GM21423 (cell line): Measurements from ENCODE around the gene P2RY6.

Experiments used
- ATAC-seq: cut with Tn5 transposase; IDR thresholded peaks from one replicate; pipeline ENCODE4 v1.9.1; 2021; ENCODE audit warnings: mild to moderate bottlenecking, moderate library complexity; ENCODE audit not compliant: unreplicated experiment

Gene P2RY6

GRCh38 chr11:73295241-73295995 is 23.3 kb downstream of the P2RY6 start:
- peak; percentile 52 for ATAC-seq

DNA sequence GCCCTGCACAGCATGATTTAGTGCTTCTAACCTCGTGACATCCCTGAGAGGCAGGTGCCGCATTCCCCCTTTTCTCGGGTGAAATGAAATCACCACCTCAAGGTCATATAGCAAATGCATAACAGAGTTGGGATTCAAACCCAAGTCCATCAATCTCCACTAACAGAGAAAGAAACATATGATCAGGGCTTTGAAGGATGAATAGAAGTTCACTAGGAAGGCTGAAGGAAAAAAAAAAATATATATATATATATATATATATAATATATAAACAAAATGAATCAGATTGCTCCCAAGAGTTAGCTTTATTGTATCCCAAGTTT is 23.8 kb downstream of the P2RY6 start:
- ATAC-seq = no peak

DNA sequence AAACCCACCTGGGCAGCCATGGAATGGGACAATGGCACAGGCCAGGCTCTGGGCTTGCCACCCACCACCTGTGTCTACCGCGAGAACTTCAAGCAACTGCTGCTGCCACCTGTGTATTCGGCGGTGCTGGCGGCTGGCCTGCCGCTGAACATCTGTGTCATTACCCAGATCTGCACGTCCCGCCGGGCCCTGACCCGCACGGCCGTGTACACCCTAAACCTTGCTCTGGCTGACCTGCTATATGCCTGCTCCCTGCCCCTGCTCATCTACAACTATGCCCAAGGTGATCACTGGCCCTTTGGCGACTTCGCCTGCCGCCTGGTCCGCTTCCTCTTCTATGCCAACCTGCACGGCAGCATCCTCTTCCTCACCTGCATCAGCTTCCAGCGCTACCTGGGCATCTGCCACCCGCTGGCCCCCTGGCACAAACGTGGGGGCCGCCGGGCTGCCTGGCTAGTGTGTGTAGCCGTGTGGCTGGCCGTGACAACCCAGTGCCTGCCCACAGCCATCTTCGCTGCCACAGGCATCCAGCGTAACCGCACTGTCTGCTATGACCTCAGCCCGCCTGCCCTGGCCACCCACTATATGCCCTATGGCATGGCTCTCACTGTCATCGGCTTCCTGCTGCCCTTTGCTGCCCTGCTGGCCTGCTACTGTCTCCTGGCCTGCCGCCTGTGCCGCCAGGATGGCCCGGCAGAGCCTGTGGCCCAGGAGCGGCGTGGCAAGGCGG is 24.5 kb downstream of the P2RY6 start:
- ATAC-seq = no peak

- no peak for ATAC-seq
Measured at GRCh38 chr11:73297231-73297590, 25.1 kb downstream of the P2RY6 start.

DNA sequence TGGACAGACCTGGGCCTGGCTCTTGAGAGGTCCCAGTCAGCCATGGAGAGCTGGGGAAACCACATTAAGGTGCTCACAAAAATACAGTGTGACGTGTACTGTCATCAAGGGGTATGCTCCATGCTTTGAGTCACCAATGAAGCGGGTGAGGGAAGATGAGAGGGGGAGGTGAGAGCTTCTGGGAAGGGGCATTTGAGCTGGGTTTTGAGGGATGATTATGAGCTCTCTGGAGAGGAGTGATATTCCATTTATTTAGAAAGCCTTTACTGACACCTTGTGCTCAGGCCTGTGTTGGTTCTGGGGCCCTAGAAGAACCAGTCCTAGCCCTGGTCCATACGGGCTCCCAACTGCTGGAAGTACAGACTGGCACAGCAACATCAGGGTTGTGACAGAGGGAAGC is 25.6 kb downstream of the P2RY6 start:
- ATAC-seq = no peak

DNA sequence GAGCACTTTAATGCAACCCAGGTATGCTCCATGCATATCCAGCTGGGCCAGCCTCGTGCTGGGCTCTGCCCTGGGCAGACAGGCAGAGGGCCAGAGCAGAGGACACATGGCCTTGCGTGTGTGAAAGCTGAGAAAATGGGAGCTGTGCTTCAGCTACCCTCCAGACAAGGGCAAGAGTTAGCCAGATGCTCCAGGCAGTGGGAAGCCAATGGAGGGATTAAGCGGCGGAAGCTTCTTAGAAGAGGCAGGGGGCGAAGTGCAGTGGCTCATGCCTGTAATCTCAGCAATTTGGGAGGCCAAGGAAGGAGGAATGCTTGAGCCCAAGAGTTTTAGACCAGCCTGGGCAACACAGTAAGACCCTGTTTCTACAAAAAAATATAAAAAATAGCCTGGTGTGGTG is 26.1 kb downstream of the P2RY6 start:
- ATAC-seq = no peak

- ATAC-seq = no peak
Measured at GRCh38 chr11:73299751-73300150, 27.6 kb downstream of the P2RY6 start.

DNA sequence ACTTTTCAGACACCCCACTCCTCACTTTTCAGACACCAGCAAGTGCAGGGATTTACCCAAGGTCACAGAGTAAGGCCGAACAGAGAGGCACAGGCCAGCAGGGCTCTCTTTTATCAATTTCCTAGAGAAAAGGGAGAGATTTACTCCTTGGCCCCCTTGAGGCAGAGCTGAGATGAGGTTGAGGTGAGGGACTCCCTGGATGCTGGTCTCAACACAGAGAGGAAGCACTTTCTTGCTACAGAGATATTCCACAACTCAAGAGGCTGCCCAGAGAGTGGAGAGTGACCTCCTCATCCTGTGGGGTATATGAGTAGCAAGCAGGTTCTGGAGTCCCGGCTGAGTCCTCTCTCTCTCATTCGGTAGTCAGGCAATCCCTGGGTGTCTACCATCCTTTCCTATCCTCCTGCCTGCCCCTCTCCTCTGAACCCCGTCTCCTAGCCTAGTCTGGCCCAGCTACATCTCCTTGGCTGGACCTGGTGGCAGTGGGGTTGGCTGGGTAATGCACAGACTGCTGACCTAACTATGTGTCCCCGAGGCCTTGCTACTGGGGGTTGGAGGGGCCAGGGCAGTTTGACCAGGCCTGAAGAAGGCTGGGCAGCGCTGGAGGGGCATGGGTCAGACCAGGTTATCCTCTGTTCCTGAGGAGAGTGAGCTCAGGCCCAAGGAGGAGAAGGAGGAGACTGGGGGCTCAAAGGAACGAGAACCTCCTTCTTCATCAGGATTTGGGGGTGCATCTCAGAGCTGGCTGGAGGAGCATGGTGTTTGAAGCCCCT is 34.1 kb downstream of the P2RY6 start:
- no peak for ATAC-seq

GRCh38 chr11:73306977-73307322 is 34.8 kb downstream of the P2RY6 start:
- ATAC-seq = no peak

- peak; percentile 61 for ATAC-seq
Measured at GRCh38 chr11:73307323-73308002, 35.3 kb downstream of the P2RY6 start.

- ATAC-seq = peak; percentile 24
Measured at GRCh38 chr11:73308003-73308960, 36.1 kb downstream of the P2RY6 start, which contains the start of gene ARHGEF17. Gene ARHGEF17, plus strand, starts transcription at chr11:73308276. Its CDS starts 363 bp downstream, at chr11:73308639.

- ATAC-seq = no peak
Measured at GRCh38 chr11:73308961-73309919, 37.1 kb downstream of the P2RY6 start.

GRCh38 chr11:73310076-73310475 is 37.9 kb downstream of the P2RY6 start:
- no peak for ATAC-seq

DNA sequence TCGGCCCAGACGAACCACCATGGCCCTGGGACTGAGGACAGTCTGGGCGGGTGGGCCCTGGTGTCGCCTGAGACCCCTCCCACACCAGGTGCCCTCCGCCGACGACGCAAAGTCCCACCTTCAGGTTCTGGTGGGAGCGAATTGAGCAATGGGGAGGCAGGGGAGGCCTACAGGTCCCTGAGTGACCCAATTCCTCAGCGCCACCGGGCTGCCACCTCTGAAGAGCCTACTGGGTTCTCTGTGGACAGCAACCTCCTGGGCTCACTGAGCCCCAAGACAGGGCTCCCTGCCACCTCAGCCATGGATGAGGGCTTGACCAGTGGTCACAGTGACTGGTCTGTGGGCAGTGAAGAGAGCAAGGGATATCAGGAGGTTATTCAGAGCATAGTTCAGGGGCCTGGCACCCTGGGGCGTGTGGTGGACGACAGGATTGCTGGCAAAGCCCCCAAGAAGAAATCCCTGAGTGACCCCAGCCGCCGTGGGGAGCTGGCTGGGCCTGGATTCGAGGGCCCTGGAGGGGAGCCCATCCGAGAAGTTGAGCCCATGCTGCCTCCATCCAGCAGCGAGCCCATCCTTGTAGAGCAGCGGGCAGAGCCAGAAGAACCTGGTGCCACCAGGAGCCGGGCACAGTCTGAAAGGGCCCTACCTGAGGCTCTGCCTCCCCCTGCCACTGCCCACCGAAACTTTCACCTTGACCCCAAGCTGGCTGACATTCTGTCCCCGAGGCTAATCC is 38.7 kb downstream of the P2RY6 start:
- no peak for ATAC-seq

DNA sequence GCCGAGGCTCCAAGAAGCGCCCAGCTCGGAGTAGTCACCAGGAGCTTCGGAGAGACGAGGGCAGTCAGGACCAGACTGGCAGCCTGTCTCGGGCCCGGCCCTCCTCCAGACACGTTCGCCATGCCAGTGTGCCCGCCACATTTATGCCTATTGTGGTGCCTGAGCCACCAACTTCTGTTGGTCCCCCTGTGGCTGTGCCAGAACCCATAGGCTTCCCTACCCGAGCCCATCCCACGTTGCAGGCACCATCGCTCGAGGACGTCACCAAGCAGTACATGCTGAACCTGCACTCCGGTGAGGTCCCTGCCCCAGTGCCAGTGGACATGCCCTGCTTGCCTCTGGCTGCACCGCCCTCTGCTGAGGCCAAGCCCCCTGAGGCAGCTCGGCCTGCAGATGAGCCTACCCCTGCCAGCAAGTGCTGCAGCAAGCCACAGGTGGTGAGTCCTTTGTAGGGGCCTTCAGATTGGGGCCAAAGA is 39.3 kb downstream of the P2RY6 start:
- no peak for ATAC-seq

GRCh38 chr11:73312036-73312435 is 39.9 kb downstream of the P2RY6 start:
- ATAC-seq = no peak

DNA sequence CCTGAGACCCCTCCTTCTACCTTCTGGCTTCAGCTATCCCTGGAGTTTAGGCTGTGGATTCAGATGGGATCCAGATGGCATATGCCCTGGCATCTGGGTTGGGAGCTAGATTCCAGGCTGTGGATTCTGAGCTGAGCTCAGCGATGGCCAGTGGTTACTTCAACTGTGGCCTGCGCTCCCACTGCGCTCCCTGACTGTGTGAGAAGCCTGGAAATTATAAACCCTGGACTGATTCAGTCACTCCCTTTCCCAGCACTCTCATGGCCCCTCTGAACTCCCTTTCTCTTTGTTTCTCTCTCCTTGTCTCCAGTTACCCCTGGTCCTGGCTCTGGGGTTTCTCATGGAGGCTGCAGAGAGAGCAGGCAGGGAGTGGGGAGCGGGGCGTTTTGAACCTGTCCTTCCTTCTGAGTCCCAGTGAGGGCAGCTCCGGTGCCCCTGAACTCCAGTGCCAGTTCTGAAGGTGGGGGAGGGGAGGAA is 40.8 kb downstream of the P2RY6 start:
- no peak for ATAC-seq

DNA sequence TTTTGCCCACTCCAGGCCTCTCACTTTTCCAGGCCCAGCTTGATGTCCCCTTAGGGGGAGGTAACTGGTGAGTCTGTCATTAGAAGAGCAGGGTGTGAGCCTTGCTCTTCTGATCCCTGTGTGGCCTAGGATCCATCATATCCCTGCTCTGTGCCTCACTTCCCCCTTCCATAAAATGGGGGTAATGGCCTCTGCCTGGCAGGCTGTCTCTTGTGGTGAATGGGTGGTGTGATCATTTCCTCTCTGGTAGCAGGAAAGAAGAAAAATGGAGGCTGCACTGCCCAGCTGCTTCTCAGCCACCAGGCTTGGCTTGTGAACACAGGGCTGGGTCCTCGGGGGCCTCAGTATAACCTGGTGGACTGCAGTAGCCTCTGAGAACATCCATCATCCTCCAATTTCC is 41.5 kb downstream of the P2RY6 start:
- ATAC-seq = no peak
